HAP-1 (cell line): ENCODE results near the gene RBM42.

Source experiments
- DNase-seq, 2 experiments: peaks; one replicate each; pipeline ENCODE4 v3.0.0-alpha.2; 2016 to 2020; ENCODE audit warnings: low spot score in 2 of 2
- H3K27me3 ChIP-seq: fragments of 250-450 bp; sonication (Bioruptor Pico); 2 replicates; pipeline ENCODE4 v1.5.1; 2020; ENCODE audit warnings: low read depth, mild to moderate bottlenecking, moderate library complexity
- H3K36me3 ChIP-seq: fragments of 250-450 bp; sonication (Bioruptor Pico); replicated peaks from 2 replicates; pipeline ENCODE4 v1.5.1; 2020; ENCODE audit warnings: mild to moderate bottlenecking
- H3K4me1 ChIP-seq: fragments of 250-450 bp; sonication (Bioruptor Pico); 2 replicates; pipeline ENCODE4 v1.5.1; 2020; ENCODE audit warnings: mild to moderate bottlenecking
- H3K4me3 ChIP-seq: fragments of 250-450 bp; sonication (Bioruptor Pico); 2 replicates; pipeline ENCODE4 v1.5.1; 2020; ENCODE audit warnings: mild to moderate bottlenecking, moderate library complexity
- H3K9me3 ChIP-seq: fragments of 250-450 bp; sonication (Bioruptor Pico); 2 replicates; pipeline ENCODE4 v1.5.1; 2020; ENCODE audit warnings: mild to moderate bottlenecking, moderate library complexity
- in situ Hi-C: fragments of 300-500 bp; cut with MboI; formaldehyde crosslinking; loops from 3 replicates; pipeline ENCODE4 v1.14.3; 2020; ENCODE audit warnings: low sequenced_read_pairs, inconsistent platforms, mixed read lengths

Gene RBM42

GRCh38 chr19:35636651-35637050 lies 7.8 kb downstream of the RBM42 start:
- DNase-seq = no peak
- Histone ChIP-seq H3K4me1 (no peaks in the 10 kb centered on the region), H3K4me3 (no peak overlapping the region), H3K36me3 (peaks cover 49% of the 10 kb centered on the region), H3K27me3 (no peaks in the 10 kb centered on the region), H3K9me3 (no peaks in the 10 kb centered on the region)
- in situ Hi-C loops = no loop called here

DNA sequence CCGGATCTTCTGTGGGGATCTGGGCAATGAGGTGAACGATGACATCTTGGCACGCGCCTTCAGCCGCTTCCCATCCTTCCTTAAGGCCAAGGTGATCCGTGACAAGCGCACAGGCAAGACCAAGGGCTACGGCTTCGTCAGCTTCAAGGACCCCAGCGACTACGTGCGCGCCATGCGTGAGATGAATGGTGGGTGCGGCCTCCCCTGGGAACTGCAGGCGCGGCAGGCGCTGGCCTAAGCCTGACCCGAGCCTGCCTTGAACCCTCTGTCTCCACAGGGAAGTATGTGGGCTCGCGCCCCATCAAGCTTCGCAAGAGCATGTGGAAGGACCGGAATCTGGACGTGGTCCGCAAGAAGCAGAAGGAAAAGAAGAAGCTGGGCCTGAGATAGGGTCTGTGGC lies 8.3 kb downstream of the RBM42 start:
- in situ Hi-C loops = no loop called here
- H3K36me3 ChIP-seq = peaks cover 44% of the 10 kb centered on the region
- H3K4me3 ChIP-seq = no peak overlapping the region
- DNase-seq = no peak
- no peaks in the 10 kb centered on the region for H3K4me1 ChIP-seq
- no peaks in the 10 kb centered on the region for H3K9me3 ChIP-seq
- H3K27me3 ChIP-seq = no peaks in the 10 kb centered on the region

- no peaks in the 10 kb centered on the region for H3K27me3 ChIP-seq
- no peak overlapping the region for H3K4me3 ChIP-seq
- peaks cover 26% of the 10 kb centered on the region for H3K36me3 ChIP-seq
- H3K9me3 ChIP-seq = no peaks in the 10 kb centered on the region
- in situ Hi-C loops = no loop called here
- no peak for DNase-seq
- peaks cover 7% of the 10 kb centered on the region; the same call in 1 of the 2 replicates for H3K4me1 ChIP-seq
Observed at GRCh38 chr19:35639321-35639639, 10.4 kb downstream of the RBM42 start.

DNA sequence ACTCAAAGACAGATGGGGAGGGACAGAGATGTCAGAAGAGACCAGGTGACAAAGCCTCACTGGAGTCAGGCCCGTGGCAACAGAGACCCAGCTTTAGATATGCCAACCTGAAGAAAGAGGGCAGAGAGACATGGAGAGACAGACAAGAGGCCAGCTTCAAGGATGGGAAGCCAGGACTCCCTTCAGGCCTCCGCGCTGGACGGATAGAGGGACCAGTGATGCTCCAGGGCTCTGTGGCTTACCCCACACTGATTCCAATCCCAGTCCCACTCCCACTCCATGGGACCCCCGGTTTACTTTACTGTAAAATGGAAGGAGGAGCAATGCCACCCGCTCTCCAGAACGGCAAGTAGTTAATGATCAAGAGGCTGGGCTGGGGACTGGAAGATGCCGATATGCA lies 11.0 kb downstream of the RBM42 start:
- Histone ChIP-seq H3K27me3 (no peaks in the 10 kb centered on the region), H3K4me3 (no peak overlapping the region), H3K9me3 (no peaks in the 10 kb centered on the region), H3K4me1 (peaks cover 7% of the 10 kb centered on the region; the same call in 1 of the 2 replicates), H3K36me3 (peaks cover 25% of the 10 kb centered on the region)
- in situ Hi-C loops = no loop called here
- DNase-seq = no peak

DNA sequence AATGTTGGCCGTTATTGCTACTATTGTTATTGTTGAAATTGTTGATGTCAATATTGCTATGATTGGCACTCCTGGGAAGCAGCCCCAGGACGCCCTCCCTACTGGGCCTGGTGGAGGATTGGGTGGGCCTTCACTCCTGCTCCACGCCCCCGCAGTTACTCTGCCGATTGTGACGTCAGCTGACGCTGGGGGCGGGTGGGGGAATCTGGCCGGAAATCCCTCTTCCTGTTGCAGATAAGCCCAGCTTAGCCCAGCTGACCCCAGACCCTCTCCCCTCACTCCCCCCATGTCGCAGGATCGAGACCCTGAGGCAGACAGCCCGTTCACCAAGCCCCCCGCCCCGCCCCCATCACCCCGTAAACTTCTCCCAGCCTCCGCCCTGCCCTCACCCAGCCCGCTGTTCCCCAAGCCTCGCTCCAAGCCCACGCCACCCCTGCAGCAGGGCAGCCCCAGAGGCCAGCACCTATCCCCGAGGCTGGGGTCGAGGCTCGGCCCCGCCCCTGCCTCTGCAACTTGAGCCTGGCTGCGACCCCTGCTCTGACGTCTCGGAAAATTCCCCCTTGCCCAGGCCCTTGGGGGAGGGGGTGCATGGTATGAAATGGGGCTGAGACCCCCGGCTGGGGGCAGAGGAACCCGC lies 12.8 kb downstream of the RBM42 start, which contains the start of gene ETV2:
Gene ETV2, plus strand, starts transcription at position 231 of the 637 bp plus-strand sequence. CDS start 716 bp downstream, outside the sequence.
- Histone ChIP-seq H3K4me1 (peaks cover 11% of the 10 kb centered on the region), H3K27me3 (no peaks in the 10 kb centered on the region), H3K4me3 (no peak within 1 kb of the TSS), H3K36me3 (peaks cover 17% of the 10 kb centered on the region), H3K9me3 (no peaks in the 10 kb centered on the region)
- in situ Hi-C loops = no loop called here
- no peak for DNase-seq

DNA sequence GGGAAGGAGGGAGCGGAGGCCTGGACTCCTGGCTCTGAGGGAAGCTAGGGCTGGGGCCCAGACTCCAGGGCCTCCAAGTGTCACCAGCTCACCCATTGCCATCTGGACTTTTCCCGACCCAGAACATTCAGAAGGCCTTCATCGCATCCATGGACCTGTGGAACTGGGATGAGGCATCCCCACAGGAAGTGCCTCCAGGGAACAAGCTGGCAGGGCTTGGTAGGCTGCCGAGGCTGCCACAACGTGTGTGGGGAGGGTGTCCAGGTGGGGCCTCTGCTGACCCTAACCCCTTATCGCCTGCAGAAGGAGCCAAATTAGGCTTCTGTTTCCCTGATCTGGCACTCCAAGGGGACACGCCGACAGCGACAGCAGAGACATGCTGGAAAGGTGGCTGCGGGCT lies 13.5 kb downstream of the RBM42 start:
- Histone ChIP-seq H3K4me3 (no peak overlapping the region), H3K9me3 (no peaks in the 10 kb centered on the region), H3K4me1 (peaks cover 11% of the 10 kb centered on the region), H3K27me3 (no peaks in the 10 kb centered on the region), H3K36me3 (peaks cover 11% of the 10 kb centered on the region)
- in situ Hi-C loops = no loop called here
- DNase-seq = no peak

DNA sequence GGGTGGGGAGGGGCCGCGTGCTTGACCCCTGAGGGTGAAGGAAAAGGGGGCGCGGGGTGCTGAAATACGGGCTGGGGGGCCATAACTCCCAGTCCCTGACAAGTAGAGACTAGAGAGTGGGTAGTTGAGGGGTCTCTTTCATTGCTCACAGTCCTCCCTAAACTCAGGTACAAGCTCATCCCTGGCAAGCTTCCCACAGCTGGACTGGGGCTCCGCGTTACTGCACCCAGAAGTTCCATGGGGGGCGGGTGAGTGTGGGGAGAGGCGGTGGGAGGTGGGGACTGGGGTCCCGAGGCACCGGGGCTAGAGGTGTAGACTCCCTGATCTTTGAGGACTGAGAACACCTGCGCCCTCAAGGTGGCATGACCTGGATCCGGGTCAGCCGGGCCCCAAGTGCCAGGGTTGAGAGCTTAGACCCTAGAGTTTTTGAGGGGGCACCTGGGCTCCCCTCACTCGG lies 14.0 kb downstream of the RBM42 start:
- no peaks in the 10 kb centered on the region for H3K9me3 ChIP-seq

GRCh38 chr19:35643255-35644205 lies 14.7 kb downstream of the RBM42 start:
- in situ Hi-C loops = no loop called here
- Histone ChIP-seq H3K27me3 (no peaks in the 10 kb centered on the region), H3K36me3 (no peaks in the 10 kb centered on the region; the same call in 1 of the 2 replicates), H3K9me3 (no peaks in the 10 kb centered on the region), H3K4me3 (peak overlapping the region; percentile 37), H3K4me1 (peaks cover 13% of the 10 kb centered on the region)
- peak; percentile 82 to 95 for DNase-seq

More for the DNA sequence above, 14.0 kb downstream of the RBM42 start:
- Histone ChIP-seq H3K36me3 (peaks cover 6% of the 10 kb centered on the region), H3K4me3 (peak overlapping the region; percentile 37), H3K4me1 (peaks cover 13% of the 10 kb centered on the region), H3K27me3 (no peaks in the 10 kb centered on the region)
- in situ Hi-C loops = no loop called here
- no peak for DNase-seq

- Histone ChIP-seq H3K4me3 (peak overlapping the region; percentile 37), H3K9me3 (no peaks in the 10 kb centered on the region), H3K36me3 (no peaks in the 10 kb centered on the region), H3K27me3 (no peaks in the 10 kb centered on the region), H3K4me1 (peaks cover 13% of the 10 kb centered on the region)
- DNase-seq = peak; percentile 99
- in situ Hi-C loops = no loop called here
Observed at GRCh38 chr19:35644206-35644986, 15.6 kb downstream of the RBM42 start.

- Histone ChIP-seq H3K4me1 (peaks cover 13% of the 10 kb centered on the region), H3K36me3 (peaks cover 5% of the 10 kb centered on the region), H3K9me3 (no peaks in the 10 kb centered on the region), H3K27me3 (no peaks in the 10 kb centered on the region), H3K4me3 (peak overlapping the region; percentile 37)
- peak; percentile 82 to 98 for DNase-seq
- in situ Hi-C loops = no loop called here
Observed at GRCh38 chr19:35644987-35645679, 16.3 kb downstream of the RBM42 start.

GRCh38 chr19:35645680-35646511 lies 17.1 kb downstream of the RBM42 start:
- DNase-seq = no peak
- in situ Hi-C loops = no loop called here
- Histone ChIP-seq H3K4me3 (no peak overlapping the region), H3K27me3 (no peaks in the 10 kb centered on the region), H3K9me3 (no peaks in the 10 kb centered on the region), H3K4me1 (peaks cover 13% of the 10 kb centered on the region), H3K36me3 (peaks cover 13% of the 10 kb centered on the region)
